ENCODE data around the gene KLHL3.

DNA sequence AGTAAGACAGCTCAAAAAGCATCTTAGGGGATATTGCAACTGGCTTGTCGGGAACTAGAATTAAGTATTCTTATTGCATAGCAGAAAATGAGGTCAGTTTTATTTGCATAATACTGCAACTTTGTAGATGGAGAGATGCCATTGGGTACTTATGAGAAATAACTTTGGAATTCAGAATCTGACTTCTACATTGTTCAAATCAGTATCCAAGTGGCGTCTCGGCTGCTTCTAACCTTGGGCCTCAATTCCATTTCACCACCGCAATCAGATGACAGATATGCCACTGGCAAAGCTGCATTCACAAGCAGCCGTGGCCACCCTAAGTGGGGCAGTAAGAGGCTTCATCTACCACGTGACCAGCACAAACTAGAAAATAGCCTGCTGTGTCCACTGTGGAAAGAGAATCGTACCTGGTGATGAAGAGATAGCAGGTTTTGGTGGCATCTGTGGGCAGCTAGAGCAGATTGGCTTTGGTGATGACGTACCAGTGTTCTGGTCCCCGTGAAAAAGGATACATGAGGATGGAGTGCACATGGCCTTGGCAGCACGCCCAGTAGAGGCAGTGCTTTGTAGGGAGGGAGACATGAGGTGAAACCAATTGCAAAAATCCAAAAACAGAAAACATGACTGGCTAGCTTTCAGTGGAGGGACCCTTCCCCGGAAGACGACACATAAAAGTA, 116.6 kb downstream of the KLHL3 start:
- TF ChIP-seq, protein P1, sequence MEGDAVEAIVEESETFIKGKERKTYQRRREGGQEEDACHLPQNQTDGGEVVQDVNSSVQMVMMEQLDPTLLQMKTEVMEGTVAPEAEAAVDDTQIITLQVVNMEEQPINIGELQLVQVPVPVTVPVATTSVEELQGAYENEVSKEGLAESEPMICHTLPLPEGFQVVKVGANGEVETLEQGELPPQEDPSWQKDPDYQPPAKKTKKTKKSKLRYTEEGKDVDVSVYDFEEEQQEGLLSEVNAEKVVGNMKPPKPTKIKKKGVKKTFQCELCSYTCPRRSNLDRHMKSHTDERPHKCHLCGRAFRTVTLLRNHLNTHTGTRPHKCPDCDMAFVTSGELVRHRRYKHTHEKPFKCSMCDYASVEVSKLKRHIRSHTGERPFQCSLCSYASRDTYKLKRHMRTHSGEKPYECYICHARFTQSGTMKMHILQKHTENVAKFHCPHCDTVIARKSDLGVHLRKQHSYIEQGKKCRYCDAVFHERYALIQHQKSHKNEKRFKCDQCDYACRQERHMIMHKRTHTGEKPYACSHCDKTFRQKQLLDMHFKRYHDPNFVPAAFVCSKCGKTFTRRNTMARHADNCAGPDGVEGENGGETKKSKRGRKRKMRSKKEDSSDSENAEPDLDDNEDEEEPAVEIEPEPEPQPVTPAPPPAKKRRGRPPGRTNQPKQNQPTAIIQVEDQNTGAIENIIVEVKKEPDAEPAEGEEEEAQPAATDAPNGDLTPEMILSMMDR (conservative IDR thresholded peaks at IDR 0.05; ENCODE audit: low read depth, low read length), result no peak
- no peak for TF ChIP-seq EZH2 (IDR thresholded peaks at IDR 0.05; ENCODE audit: low read length, unreplicated experiment)

Measured in PC-3 (cell line).